Activated T-cell treated with anti-CD3 and anti-CD28 coated beads for 48 hours (primary cell): Measurements from ENCODE around the gene ZEB2.
"Not testable (repeated sequence)": the region's sequence is repeated elsewhere in the genome, so short reads cannot be mapped to it uniquely, and the experiment has no call there.

Experiments
- DNase-seq: peaks from one replicate; pipeline ENCODE4 v3.0.0-alpha.2; 2020; ENCODE audit warnings: low read depth

The ZEB2 gene

GRCh38 chr2:144383571-144384100 is 136.3 kb downstream of the ZEB2 start:
- no peak for DNase-seq

GRCh38 chr2:144382849-144383248 is 137.1 kb downstream of the ZEB2 start:
- no peak for DNase-seq

- no peak for DNase-seq
Observed at GRCh38 chr2:144381716-144382115, 138.2 kb downstream of the ZEB2 start.

GRCh38 chr2:144379851-144380311 is 140.0 kb downstream of the ZEB2 start:
- DNase-seq, result no peak

- DNase-seq, result no peak
Observed at GRCh38 chr2:144378551-144378950, 141.4 kb downstream of the ZEB2 start.

- no peak for DNase-seq
Observed at GRCh38 chr2:144377914-144378313, 142.0 kb downstream of the ZEB2 start.

GRCh38 chr2:144376926-144377325 is 143.0 kb downstream of the ZEB2 start:
- no peak for DNase-seq

GRCh38 chr2:144376460-144376859 is 143.5 kb downstream of the ZEB2 start:
- no peak for DNase-seq

GRCh38 chr2:144374163-144374661 is 145.7 kb downstream of the ZEB2 start:
- DNase-seq, result no peak

- no peak for DNase-seq
Observed at GRCh38 chr2:144372410-144373080, 147.4 kb downstream of the ZEB2 start.

GRCh38 chr2:144370937-144371584 is 148.9 kb downstream of the ZEB2 start:
- no peak for DNase-seq

- DNase-seq, result no peak
Observed at GRCh38 chr2:144369416-144369815, 150.5 kb downstream of the ZEB2 start.

GRCh38 chr2:144366825-144367429 is 153.0 kb downstream of the ZEB2 start:
- no peak for DNase-seq

- no peak for DNase-seq
Observed at GRCh38 chr2:144364944-144365738, 154.8 kb downstream of the ZEB2 start.

- not testable (repeated sequence) for DNase-seq
Observed at GRCh38 chr2:144364247-144364646, 155.7 kb downstream of the ZEB2 start.

- no peak for DNase-seq
Observed at GRCh38 chr2:144362401-144362800, 157.5 kb downstream of the ZEB2 start.

GRCh38 chr2:144361742-144362141 is 158.2 kb downstream of the ZEB2 start:
- no peak for DNase-seq

- DNase-seq, result no peak
Observed at GRCh38 chr2:144359684-144360083, 160.2 kb downstream of the ZEB2 start.

- no peak for DNase-seq
Observed at GRCh38 chr2:144358979-144359541, 160.9 kb downstream of the ZEB2 start.

GRCh38 chr2:144358374-144358964 is 161.4 kb downstream of the ZEB2 start:
- no peak for DNase-seq
